H9 (cell line): ENCODE results near the gene ADH7. TPM values are rescaled to one million over a fixed set of nuclear protein-coding genes. Genes with fewer than 3 reads are reported as not detected.

Source experiments
- DNase-seq: peaks from one replicate; pipeline ENCODE4 v3.0.0-alpha.2; 2017
- H2AFZ ChIP-seq: one replicate; pipeline ENCODE4 v1.6.1; 2013; ENCODE audit warnings: mild to moderate bottlenecking, low read length, control low read depth, moderate library complexity
- H2AK5ac ChIP-seq: 2 replicates; pipeline ENCODE4 v1.6.1; 2013; ENCODE audit warnings: low read length, control low read depth, mixed read lengths; ENCODE audit not compliant: insufficient read length
- H2BK120ac ChIP-seq: one replicate; pipeline ENCODE4 v1.6.1; 2013; ENCODE audit warnings: low read depth, mild to moderate bottlenecking, low read length, control low read depth, inconsistent platforms; ENCODE audit not compliant: poor library complexity, severe bottlenecking
- H2BK12ac ChIP-seq: 2 replicates; pipeline ENCODE4 v1.6.1; 2013; ENCODE audit warnings: low read length, control low read depth, mixed read lengths, low read depth; ENCODE audit not compliant: insufficient read length
- H2BK15ac ChIP-seq: 2 replicates; pipeline ENCODE4 v1.6.1; 2013; ENCODE audit warnings: low read depth, low read length, control low read depth
- H2BK20ac ChIP-seq: one replicate; pipeline ENCODE4 v1.6.1; 2013; ENCODE audit warnings: low read depth, mild to moderate bottlenecking, low read length, control low read depth, inconsistent platforms; ENCODE audit not compliant: poor library complexity, severe bottlenecking
- H2BK5ac ChIP-seq: 2 replicates; pipeline ENCODE4 v1.6.1; 2013; ENCODE audit warnings: low read length, control low read depth, mixed read lengths; ENCODE audit not compliant: insufficient read length
- H3K14ac ChIP-seq: 2 replicates; pipeline ENCODE4 v1.6.1; 2013; ENCODE audit warnings: low read length, control low read depth; ENCODE audit not compliant: insufficient read depth
- H3K18ac ChIP-seq: 2 replicates; pipeline ENCODE4 v1.6.1; 2013; ENCODE audit warnings: low read depth, mild to moderate bottlenecking, mixed read lengths, low read length, control low read depth; ENCODE audit not compliant: insufficient read length
- H3K23ac ChIP-seq: 2 replicates; pipeline ENCODE4 v1.6.1; 2013; ENCODE audit warnings: low read length, control low read depth, mixed read lengths, low read depth; ENCODE audit not compliant: insufficient read length
- H3K23me2 ChIP-seq: 2 replicates; pipeline ENCODE4 v1.6.1; 2013; ENCODE audit warnings: low read depth, mild to moderate bottlenecking, mixed read lengths, low read length, control low read depth; ENCODE audit not compliant: insufficient read length, poor library complexity, severe bottlenecking
- H3K27ac ChIP-seq: 2 replicates; pipeline ENCODE4 v1.5.1; 2013; ENCODE audit warnings: low read length, control low read depth, mixed read lengths, low read depth; ENCODE audit not compliant: insufficient read length
- H3K27me3 ChIP-seq: 2 replicates; pipeline ENCODE4 v1.6.1; 2013; ENCODE audit warnings: low read length, control low read depth, inconsistent platforms; ENCODE audit not compliant: insufficient read depth
- H3K4ac ChIP-seq: 2 replicates; pipeline ENCODE4 v1.6.1; 2013; ENCODE audit warnings: low read depth, mild to moderate bottlenecking, control low read depth, inconsistent platforms, low read length, moderate library complexity
- H3K4me1 ChIP-seq: 2 replicates; pipeline ENCODE4 v1.6.1; 2013; ENCODE audit warnings: low read length, control low read depth, inconsistent platforms; ENCODE audit not compliant: insufficient read depth
- H3K4me2 ChIP-seq: 2 replicates; pipeline ENCODE4 v1.6.1; 2013; ENCODE audit warnings: low read length, control low read depth, mixed read lengths; ENCODE audit not compliant: insufficient read length, insufficient read depth
- H3K56ac ChIP-seq: 2 replicates; pipeline ENCODE4 v1.6.1; 2013; ENCODE audit warnings: low read depth, mild to moderate bottlenecking, mixed read lengths, low read length, control low read depth; ENCODE audit not compliant: insufficient read length
- H3K79me1 ChIP-seq: 2 replicates; pipeline ENCODE4 v1.6.1; 2013; ENCODE audit warnings: low read depth, mild to moderate bottlenecking, moderate library complexity, low read length, control low read depth, inconsistent platforms; ENCODE audit not compliant: insufficient read depth, poor library complexity, severe bottlenecking
- H3K79me2 ChIP-seq: 2 replicates; pipeline ENCODE4 v1.6.1; 2013; ENCODE audit warnings: low read length, control low read depth, inconsistent platforms; ENCODE audit not compliant: insufficient read depth
- H3K9ac ChIP-seq: 2 replicates; pipeline ENCODE4 v1.6.1; 2013; ENCODE audit warnings: low read length, control low read depth, mixed read lengths; ENCODE audit not compliant: insufficient read length; ENCODE audit errors: extremely low read depth
- H3K9me3 ChIP-seq: one replicate; pipeline ENCODE4 v1.6.1; 2013; ENCODE audit warnings: low read depth, low read length, inconsistent platforms; ENCODE audit not compliant: control insufficient read depth
- H3T11ph ChIP-seq: one replicate; pipeline ENCODE4 v1.6.1; 2013; ENCODE audit warnings: mild to moderate bottlenecking, low read length, control low read depth, inconsistent platforms
- H4K20me1 ChIP-seq: one replicate; pipeline ENCODE4 v1.6.1; 2013; ENCODE audit not compliant: control insufficient read depth, insufficient read length, insufficient read depth
- H4K5ac ChIP-seq: 2 replicates; pipeline ENCODE4 v1.6.1; 2013; ENCODE audit warnings: low read depth, mild to moderate bottlenecking, mixed read lengths, low read length, control low read depth; ENCODE audit not compliant: insufficient read length
- H4K8ac ChIP-seq: replicated peaks from 2 replicates; pipeline ENCODE4 v1.6.1; 2013; ENCODE audit warnings: low read length, control low read depth, mixed read lengths, low read depth; ENCODE audit not compliant: insufficient read length
- H4K91ac ChIP-seq: 2 replicates; pipeline ENCODE4 v1.6.1; 2013; ENCODE audit warnings: low read depth, mild to moderate bottlenecking, moderate library complexity, mixed read lengths, low read length, control low read depth; ENCODE audit not compliant: insufficient read length
- H3K27ac Mint-ChIP-seq, 3 experiments: 2 replicates in 2 of 3; 3 replicates in 1 of 3; pipeline ENCODE4 v1.8.0; 2020 to 2021; ENCODE audit warnings: mixed read lengths in 3 of 3, mild to moderate bottlenecking in 1 of 3, moderate library complexity in 1 of 3
- H3K27me3 Mint-ChIP-seq: 2 replicates; pipeline ENCODE4 v1.8.0; 2021; ENCODE audit warnings: low read depth, mild to moderate bottlenecking, moderate library complexity, mixed read lengths
- H3K36me3 Mint-ChIP-seq, 3 experiments: 2 replicates in 2 of 3; 3 replicates in 1 of 3; pipeline ENCODE4 v1.8.0; 2020 to 2021; ENCODE audit warnings: low read depth in 3 of 3, mixed read lengths in 3 of 3; ENCODE audit not compliant: insufficient read depth in 1 of 3
- H3K4me1 Mint-ChIP-seq, 2 experiments: 2 replicates each; pipeline ENCODE4 v1.8.0; 2020; ENCODE audit warnings: mixed read lengths in 2 of 2
- H3K4me3 Mint-ChIP-seq, 2 experiments: 2 replicates in 1 of 2; 3 replicates in 1 of 2; pipeline ENCODE4 v1.8.0; 2020 to 2021; ENCODE audit warnings: mild to moderate bottlenecking in 2 of 2, mixed read lengths in 2 of 2, moderate library complexity in 1 of 2
- H3K9me3 Mint-ChIP-seq, 2 experiments: 2 replicates in 1 of 2; 3 replicates in 1 of 2; pipeline ENCODE4 v1.8.0; 2020; ENCODE audit warnings: mild to moderate bottlenecking in 2 of 2, mixed read lengths in 2 of 2, moderate library complexity in 1 of 2
- CTCF ChIP-seq: fragments of 200-600 bp; sonication (generic); conservative IDR thresholded peaks from 3 replicates; pipeline ENCODE4 v1.8.0; 2021; ENCODE audit warnings: antibody characterized with exemption, mild to moderate bottlenecking
- WGBS: extraction: QIAGEN DNeasy Blood & Tissue Kit; methylation state at CpG from one replicate; pipeline ENCODE4 v1.1.7; 2013; ENCODE audit warnings: missing lambda C conversion rate, low lambda C conversion rate, mixed read lengths; ENCODE audit not compliant: insufficient read length; ENCODE audit errors: extremely low coverage; 5-methylcytosine and 5-hydroxymethylcytosine counted together
- total RNA-seq: library from RNA; stranded (reverse); gene quantifications from 2 replicates; pipeline ENCODE4 v1.2.1, GENCODE V29; 2021

The ADH7 gene
- total RNA-seq, 1 experiment from 2014 or later, result not detected

DNA sequence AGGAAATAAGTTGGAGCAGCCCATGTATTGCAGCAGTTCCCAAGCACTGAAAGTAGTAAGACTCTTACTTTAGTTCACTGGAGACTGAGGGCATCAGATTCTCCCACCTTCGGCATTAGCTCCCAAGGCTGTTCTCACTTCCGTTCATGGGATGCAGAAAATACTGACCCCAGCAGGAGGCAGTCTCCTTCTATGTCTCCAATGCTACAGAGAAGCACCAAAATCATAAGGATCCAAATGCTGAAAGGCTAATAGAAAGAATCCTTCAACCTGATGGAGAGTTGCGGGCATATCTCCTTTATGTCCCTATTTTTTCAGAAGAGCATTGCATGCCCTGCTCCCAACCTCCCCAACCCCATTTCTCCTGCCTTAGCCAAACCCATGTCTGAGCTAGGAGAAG is 32.4 kb downstream of the ADH7 start:
- no peak overlapping the region for H3K14ac ChIP-seq
- no peaks in the 10 kb centered on the region for H3K79me2 ChIP-seq
- H4K8ac ChIP-seq, result no peak overlapping the region
- Mint-ChIP-seq H3K27ac (no peak overlapping the region), H3K9me3 (peaks cover 0 to 4% of the 10 kb centered on the region in 2 experiments; a peak in 2 of 5 replicates), H3K27me3 (no peaks in the 10 kb centered on the region), H3K4me3 (no peak overlapping the region), H3K4me1 (peaks cover 17 to 18% of the 10 kb centered on the region in 2 experiments), H3K36me3 (peaks cover 0 to 2% (median 0%) of the 10 kb centered on the region in 3 experiments; a peak in 1 of 7 replicates)
- no peak overlapping the region for H2AK5ac ChIP-seq
- no peak overlapping the region for H3K27ac ChIP-seq
- H3K79me1 ChIP-seq, result no peaks in the 10 kb centered on the region
- H3K18ac ChIP-seq, result no peak overlapping the region
- no peaks in the 10 kb centered on the region for H3K27me3 ChIP-seq
- no peak overlapping the region for H4K91ac ChIP-seq
- H2BK12ac ChIP-seq, result no peak overlapping the region
- H3K9me3 ChIP-seq, result no peaks in the 10 kb centered on the region
- no peak overlapping the region for H2BK15ac ChIP-seq
- WGBS, result no CpG with 5 or more reads among the region's 3 CpGs
- no peak overlapping the region for H3K4ac ChIP-seq
- peak; percentile 30 for DNase-seq
- no peak overlapping the region for H2BK120ac ChIP-seq
- TF ChIP-seq CTCF, result peak; percentile 43; the same call in 2 of the 3 replicates
- no peak overlapping the region for H2BK20ac ChIP-seq
- H2BK5ac ChIP-seq, result no peak overlapping the region
- H3T11ph ChIP-seq, result no peak overlapping the region
- H3K9ac ChIP-seq, result no peak overlapping the region
- no peak overlapping the region for H3K23ac ChIP-seq
- no peak overlapping the region for H3K56ac ChIP-seq
- no peaks in the 10 kb centered on the region for H4K20me1 ChIP-seq
- H3K4me2 ChIP-seq, result no peak overlapping the region
- H3K23me2 ChIP-seq, result no peaks in the 10 kb centered on the region
- H2AFZ ChIP-seq, result no peak overlapping the region
- H4K5ac ChIP-seq, result no peak overlapping the region
- no peaks in the 10 kb centered on the region; the same call in 1 of the 2 replicates for H3K4me1 ChIP-seq
